Transverse colon (tissue), 4 donors: ENCODE data around the gene SON.

Experiments
- CTCF ChIP-seq, 5 experiments: fragments of 200-600 bp in 3 of 5; fragments of 450-650 bp in 2 of 5; sonication (generic) in 3 of 5; IDR thresholded peaks; 1 replicate in 2 of 5; 2 replicates in 3 of 5; pipeline ENCODE4 v1.5.1; 2016 to 2017; ENCODE audit warnings: antibody characterized with exemption in 5 of 5, inconsistent platforms in 3 of 5, mild to moderate bottlenecking in 2 of 5, moderate library complexity in 1 of 5
- EP300 ChIP-seq: sonication (generic); formaldehyde crosslinking; IDR thresholded peaks from one replicate; pipeline ENCODE4 v1.6.1; 2017; ENCODE audit warnings: antibody characterized with exemption, low read depth
- POLR2A ChIP-seq: fragments of 450-650 bp; IDR thresholded peaks from one replicate; pipeline ENCODE4 v1.6.1; 2016; ENCODE audit warnings: antibody characterized with exemption, mild to moderate bottlenecking, moderate library complexity
- POLR2AphosphoS5 ChIP-seq, 3 donors: sonication (generic); formaldehyde crosslinking; IDR thresholded peaks; one replicate each; pipeline ENCODE4 v1.6.1; 2016; ENCODE audit warnings: antibody characterized with exemption in 3 of 3

GRCh38 chr21:33566514-33566913, 23.7 kb downstream of the SON start:
- no peak for TF ChIP-seq CTCF (IDR thresholded peaks at IDR 0.05)
- TF ChIP-seq EP300, result no peak
- TF ChIP-seq POLR2A, result no peak
- TF ChIP-seq POLR2AphosphoS5 (IDR thresholded peaks at IDR 0.05), result no peak
